Stimulated activated naive CD8-positive, alpha-beta T cell treated with anti-CD3 and anti-CD28 coated beads, Interleukin-15, Interleukin-2, amounts not matched to agents 100 U/mL and 50 U/mL, for 24 hours (primary cell): Measurements from ENCODE around the gene ZG16.
A peak's percentile ranks its signal among the peaks of the same experiment; 100 is the strongest.
"Not testable (repeated sequence)": the region's sequence is repeated elsewhere in the genome, so short reads cannot be mapped to it uniquely, and the experiment has no call there.

Experiments used
- ATAC-seq: fragments of 150-1000 bp; cut with Tn5 transposase; one replicate; pipeline ENCODE4 v1.10.0; 2021
- DNase-seq: peaks from one replicate; pipeline ENCODE4 v3.0.0; 2021

ZG16 gene, protein sequence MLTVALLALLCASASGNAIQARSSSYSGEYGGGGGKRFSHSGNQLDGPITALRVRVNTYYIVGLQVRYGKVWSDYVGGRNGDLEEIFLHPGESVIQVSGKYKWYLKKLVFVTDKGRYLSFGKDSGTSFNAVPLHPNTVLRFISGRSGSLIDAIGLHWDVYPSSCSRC

DNA sequence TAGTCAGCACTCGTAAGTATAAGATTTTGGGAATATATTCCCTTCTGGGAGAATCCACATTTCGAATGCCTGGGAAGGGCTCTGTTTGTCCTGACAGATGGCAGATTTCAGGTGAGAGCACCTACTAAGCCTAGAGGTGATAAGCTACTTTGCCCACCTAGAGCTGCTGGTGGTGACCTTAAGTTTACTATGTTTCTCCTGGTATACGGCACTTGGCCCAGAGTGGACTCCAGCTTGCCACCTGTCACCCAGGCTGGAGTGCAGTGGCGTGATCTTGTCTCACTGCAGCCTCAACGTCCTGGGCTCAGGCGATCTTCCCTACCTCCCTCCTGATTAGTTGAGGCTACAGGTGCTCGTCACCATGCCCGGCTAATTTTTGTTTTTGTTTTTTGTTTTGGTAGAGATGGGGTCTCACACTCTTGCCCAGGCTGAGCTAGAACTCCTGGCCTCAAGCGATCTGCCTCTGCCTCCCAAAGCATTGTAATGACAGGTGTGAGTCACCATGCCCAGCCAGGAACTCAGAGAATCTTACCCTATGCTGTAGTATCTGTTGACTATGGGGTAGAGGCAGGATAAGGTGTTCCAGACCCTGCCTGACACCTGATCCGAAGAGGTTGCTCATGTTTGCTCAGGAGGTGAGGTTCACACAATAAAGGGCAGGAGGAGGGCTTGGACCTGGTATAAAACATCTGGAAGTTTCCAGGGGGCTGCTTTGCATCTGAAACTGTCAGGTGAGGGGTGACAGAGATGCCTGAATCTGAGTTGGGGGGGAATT, at the start of gene ZG16:
TSS of gene ZG16 (plus strand) at position 681 of the 775 bp plus-strand sequence. CDS start 1,011 bp downstream, outside the sequence.
- ATAC-seq: no peak
- DNase-seq: no peak

DNA sequence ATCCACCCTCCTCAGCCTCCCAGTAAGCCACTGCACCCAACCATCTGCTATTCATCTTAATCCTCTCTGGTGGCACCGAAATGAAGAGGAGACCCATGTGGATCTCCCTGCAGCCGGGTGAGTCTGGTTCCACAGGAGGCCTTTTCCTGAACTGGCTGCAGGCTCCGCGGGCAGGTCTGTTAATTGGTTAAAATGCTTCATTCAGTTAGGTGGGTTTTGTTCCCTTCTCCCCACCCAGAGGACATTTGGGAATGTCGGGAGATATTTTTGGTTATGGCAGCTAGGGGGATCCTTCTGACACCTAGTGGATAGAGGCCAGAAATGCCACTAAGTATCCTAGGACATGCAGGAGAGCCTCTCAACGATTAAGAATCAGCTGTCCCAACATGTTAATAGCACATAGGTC, 48.9 kb upstream of the ZG16 start:
- ATAC-seq (no peak), DNase-seq (no peak)

DNA sequence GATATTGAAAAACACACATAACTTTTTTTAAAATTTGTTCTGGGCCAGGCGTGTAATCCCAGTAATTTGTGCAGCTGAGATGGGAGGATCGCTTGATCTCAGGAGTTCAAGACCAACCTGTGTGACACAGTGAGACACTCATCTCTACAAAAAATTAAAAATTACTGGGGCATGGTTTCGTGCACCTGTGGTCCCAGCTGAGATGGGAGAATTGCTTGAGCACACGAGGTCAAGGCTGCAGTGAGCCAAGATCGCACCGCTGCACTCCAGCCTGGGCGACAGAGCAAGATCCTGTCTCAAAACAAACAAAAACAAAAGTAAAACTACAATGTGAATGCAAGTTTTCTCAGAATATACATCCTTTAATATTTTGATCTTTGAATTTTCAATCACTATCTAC, 47.4 kb upstream of the ZG16 start:
- ATAC-seq: no peak
- no peak for DNase-seq

DNA sequence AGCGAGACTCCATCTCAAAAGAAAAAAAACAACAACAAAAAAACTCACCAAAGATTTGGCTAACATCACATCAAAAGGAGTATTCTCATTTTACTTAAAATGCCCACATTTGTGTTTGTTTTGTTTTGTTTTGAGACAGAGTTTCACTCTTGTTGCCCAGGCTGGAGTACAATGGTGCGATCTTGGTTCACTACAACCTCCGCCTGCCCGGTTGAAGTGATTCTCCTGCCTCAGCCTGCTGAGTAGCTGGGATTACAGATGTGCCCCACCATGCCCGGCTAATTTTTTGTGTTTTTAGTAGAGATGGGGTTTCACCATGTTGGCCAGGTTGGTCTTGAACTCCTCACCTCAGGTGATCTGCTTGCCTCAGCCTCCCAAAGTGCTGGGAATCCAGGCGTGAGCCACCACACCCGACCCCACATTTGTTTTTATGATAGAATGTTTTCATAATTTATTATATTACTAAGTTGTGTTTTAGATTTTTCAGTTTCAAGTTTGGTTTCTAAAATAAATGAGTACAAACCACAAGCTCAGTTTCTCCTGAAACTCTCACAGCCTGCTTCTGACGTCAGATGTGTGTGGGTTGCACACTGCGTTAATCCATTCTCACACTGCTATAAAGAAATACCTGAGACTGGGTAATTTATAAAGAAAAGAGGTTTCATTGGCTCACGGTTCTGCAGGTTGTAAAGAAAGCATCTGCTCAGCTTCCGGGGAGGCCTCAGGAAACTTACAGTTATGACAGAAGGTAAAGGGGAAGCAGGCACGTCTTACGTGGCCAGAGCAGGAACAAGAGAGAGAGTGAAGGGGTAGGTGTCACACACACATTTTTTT, 46.1 kb upstream of the ZG16 start:
- peak; percentile 89 for ATAC-seq

DNA sequence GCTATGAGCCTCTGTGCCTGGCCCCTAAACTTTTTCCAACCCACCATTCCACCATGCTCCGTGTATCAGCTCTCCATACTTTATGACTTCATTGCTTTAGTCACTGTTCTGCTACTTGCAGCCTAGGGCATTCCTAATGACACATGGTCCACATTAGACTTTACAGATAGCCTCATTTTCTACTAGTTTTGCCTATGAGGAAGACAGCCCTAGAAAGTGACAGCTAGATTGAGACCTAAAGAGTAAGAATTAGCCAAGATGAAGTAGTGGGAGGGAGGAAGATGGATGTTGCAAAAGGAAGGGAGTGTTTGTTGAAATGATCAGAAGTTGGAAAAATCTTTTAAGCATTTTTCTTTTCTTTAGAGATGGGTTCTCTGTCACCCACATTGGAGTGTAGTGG, 43.3 kb upstream of the ZG16 start:
- ATAC-seq (no peak), DNase-seq (no peak)

More for the DNA sequence above, 46.1 kb upstream of the ZG16 start:
- peak; percentile 81 for DNase-seq

DNA sequence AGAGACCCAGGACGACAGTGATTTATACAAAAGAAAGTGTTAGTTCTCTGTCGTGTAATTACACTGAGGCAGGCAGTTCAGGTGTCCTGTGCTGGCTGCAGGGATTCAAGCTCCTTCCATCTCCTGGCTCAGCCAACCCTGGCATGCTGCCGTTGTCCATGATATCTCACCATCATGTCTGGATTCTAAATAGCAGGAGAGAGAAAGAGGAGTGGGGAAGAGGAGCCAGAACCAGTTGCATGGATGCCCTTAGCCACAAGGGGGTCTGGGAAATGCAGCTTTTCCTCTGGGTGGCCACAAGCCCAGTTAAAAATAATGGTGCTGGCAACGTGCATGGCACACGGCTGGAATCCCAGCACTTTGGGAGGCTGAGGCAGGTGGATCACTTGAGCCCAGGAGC, 41.9 kb upstream of the ZG16 start:
- ATAC-seq (no peak), DNase-seq (no peak)

DNA sequence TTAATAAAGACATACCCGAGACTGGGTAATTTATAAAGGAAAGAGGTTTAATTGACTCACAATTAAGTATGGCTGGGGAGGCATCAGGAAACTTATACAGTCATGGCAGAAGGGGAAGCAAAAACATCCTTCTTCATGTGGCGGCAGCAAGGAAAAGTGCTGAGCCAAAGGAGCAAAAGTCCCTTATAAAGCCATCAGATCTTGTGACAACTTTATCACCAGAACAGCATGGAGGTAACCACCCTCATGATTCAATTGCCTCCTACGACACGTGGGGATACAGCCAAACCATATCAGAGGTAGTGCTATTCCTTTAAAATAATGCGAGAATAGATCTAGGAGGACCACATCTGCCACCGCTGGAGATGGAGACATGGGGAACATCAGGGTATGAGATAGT, 41.3 kb upstream of the ZG16 start:
- no peak for ATAC-seq
- DNase-seq: no peak

DNA sequence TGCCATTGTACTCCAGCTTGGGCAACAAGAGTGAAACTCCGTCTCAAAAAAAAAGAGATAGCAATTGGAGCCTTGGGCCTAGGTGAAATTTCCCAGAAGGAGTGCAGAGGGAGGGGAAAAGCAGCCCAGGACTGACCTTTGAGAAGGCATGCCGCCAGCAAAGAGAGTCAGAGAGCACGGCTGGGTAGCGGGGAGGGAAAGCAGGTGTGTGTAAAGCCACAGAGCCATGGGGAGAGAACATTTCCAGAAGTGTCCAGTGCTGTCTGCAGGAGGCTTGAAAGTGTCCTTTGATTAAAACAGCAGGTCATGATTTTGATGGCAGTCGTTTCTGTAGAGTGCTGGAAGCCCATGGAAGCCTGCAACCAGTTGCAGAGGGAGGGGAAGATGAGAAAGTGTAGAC, 40.3 kb upstream of the ZG16 start:
- ATAC-seq: no peak
- DNase-seq: no peak

DNA sequence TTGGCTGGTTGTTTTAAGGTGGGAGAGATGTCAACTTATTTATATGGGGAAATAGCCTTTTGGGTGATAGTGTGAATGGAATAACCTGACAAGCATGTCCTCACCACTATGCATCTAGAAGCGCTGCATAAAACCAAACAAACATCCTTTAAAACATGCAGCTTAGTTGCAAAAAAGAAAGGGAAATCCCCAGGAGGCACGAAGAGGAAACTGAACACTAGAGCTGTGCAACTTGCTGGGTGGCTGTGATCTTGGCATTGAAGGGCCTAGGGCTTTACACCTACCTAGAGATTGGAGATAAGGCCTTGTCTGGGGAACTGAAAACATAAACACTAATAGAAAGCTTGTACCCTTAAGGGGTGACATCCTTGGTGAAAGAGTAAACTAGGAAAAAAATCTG, 39.5 kb upstream of the ZG16 start:
- DNase-seq (no peak), ATAC-seq (peak; percentile 71)

DNA sequence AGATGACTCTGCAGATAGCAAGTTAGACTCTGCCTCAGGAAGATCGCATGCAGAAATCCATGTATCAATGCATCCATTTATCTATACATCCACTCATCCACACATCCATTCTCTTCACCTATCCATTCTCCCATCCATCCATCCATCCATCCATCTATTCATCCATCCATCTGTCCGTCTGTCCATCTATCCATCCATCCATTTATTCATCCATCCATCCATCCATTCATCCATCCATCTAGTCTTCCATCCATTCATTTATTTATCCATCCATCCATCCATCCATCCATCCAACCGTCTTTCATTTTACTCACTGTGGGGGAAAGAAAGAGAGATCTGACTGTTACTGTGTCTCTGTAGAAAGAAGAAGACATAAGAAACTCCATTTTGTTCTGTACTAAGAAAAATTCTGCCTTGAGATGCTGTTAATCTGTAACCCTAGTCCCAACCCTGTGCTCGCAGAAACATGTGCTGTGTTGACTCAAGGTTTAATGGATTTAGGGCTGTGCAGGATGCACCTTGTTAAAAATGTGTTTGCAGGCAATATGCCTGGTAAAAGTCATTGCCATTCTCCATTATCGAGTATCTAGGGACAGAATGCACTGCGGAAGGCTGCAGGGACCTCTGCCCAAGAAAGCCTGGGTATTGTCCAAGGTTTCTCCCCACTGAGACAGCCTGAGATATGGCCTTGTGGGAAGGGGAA, 38.0 kb upstream of the ZG16 start:
- not testable (repeated sequence) for DNase-seq, ATAC-seq

DNA sequence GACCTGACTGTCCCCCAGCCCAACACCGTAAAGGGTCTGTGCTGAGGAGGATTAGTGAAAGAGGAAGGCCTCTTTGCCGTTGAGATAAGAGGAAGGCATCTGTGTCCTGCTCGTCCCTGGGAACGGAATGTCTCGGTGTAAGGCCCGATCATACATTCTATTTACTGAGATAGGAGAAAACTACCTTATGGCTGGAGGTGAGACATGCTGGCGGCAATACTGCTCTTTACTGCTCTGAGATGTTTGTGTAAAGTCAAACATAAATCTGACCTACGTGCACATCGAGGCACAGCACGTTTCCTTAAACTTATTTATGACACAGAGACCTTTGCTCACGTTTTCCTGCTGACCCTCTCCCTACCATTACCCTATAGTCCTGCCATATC, 37.4 kb upstream of the ZG16 start:
- not testable (repeated sequence) for ATAC-seq, DNase-seq

DNA sequence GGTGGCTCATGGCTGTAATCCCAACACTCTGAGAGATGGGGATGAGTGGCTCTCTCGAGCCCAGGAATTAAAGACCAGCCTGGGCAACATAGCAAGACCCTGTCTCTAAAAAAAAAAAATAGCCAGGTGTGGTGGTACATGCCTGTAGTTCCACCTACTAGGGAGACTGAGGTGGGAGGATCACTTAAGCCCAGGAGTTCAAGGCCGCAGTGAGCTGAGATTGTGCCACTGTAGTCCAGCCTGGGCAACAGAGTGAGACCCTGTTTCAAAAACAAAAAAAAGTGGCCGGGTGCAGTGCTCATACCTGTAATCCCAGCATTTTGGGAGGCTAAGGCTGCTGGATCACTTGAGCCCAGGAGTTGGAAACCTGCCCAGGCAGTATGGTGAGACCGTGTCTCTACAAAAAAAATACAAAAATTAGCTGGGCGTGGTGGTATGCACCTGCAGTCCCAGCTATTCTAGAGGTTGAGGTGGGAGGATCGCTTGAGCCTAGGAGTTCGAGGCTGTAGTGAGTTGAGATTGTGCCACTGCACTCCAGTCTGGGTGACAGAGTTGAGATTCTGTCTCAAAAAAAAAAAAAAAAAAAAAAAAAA, 35.3 kb upstream of the ZG16 start:
- ATAC-seq (no peak), DNase-seq (no peak)

DNA sequence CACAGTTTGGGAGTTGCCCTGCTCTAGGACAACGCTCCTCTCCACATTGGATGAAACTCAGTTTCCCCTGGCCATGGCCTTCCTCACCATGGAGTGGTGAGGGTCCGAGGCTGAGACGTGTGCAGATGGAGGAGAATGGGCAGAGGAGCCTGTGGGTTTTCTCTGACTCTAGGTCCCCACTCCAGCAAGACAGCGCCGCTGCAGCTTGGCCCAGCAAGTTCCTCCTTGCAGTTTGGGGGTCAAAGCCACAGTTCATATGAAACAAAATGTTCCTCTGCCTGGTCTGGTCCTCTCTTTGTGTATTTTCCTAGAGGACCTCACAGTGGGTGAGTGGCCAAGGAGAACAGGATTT, 34.6 kb upstream of the ZG16 start:
- DNase-seq (no peak), ATAC-seq (no peak)

DNA sequence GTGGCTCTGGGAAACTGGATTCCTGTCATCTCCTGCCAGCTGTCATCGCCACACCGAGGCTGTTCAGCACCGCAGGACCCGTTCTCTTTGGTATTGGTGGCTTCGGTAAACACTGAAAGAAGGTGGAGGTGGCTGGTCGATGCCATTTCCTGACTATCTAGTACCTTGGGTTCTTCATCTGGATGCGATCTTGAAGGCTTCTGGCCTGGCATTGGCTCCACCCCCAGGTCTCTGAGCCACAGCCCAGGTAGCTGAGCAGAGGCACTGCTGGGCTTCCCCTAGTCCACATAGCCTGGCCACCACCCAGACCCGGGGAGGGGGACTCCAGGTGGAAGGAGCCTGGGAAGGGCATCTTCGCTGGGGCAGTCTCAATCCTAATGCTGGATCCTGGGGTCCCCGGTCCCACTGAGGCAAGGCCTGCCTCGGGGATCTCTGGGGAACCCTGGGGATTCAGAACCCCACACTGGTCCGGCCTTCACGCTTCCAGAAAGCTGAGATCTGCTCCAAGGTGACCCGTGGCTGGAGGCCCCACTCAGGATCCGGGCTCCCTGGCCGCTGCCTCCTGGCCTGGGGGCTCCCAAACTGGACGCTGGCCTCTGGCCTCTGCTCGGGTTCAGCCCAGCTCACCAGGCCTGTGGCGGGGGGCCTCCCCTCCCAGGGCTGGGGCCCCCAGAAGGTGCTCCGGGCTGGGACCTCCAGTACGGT, 34.1 kb upstream of the ZG16 start:
- ATAC-seq (peak; percentile 6), DNase-seq (peak; percentile 57)

DNA sequence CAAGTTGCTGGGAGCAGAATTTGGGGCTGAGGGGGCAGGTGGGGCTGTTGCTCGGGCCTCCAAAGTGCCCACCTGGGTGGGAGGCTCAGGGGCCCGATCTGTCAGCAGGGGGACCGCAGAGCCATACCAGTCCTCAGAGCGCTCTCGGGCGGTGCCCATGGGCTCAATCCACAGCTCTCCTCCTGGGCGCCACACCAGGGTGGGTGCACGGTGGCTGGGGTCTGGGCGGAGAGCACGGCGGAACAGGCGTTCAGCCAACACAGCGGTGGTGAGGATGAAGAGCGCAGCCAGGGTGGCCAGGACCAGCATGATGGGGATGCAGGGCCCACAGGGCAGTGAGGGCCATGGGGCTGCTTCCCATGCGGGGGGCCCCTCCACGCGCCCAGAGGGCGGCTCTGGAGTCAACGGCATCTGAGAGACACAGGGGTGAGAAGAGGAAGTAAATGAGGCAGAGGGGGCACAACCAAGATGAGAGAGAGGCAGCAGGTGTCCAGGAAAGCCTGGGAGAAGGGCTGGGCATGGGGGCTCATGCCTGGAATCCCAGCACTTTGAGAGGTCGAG, 33.4 kb upstream of the ZG16 start:
- ATAC-seq (no peak), DNase-seq (peak; percentile 28)

DNA sequence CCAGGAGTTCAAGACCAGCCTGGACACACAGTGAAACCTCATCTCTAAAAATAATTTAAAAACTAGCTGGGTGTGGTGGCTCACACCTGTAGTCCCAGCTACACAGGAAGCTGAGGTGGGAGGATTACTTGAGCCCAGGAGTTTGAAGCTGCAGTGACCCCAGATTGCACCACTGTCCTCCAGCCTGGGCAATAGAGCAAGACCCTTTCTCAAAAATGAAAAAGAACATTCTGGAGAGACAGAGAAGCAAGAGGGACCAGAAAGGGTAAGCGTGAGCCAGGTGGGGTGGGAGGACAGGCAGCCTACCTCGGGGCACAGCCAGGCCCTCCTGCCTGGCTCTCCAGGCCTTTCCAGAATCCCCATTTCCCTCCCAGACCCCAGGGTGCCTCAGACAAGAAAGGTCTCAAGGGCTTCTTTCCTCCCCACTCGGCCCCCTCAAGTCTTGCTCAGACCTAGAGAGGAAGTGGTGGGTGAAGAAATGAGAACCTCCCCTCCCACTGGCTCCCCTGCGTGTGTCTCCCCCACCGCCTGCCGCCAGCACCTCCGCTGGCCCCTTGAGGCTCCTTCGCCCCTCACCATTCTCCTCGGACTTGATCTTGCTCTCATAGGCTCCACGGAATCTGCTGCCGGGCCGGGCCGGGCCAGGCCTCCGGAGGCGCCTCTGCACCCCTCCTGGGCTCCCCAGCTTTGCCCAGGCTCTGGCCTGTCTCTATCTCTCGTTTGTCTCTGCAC, 32.8 kb upstream of the ZG16 start:
- ATAC-seq (peak; percentile 53), DNase-seq (peak; percentile 69)

DNA sequence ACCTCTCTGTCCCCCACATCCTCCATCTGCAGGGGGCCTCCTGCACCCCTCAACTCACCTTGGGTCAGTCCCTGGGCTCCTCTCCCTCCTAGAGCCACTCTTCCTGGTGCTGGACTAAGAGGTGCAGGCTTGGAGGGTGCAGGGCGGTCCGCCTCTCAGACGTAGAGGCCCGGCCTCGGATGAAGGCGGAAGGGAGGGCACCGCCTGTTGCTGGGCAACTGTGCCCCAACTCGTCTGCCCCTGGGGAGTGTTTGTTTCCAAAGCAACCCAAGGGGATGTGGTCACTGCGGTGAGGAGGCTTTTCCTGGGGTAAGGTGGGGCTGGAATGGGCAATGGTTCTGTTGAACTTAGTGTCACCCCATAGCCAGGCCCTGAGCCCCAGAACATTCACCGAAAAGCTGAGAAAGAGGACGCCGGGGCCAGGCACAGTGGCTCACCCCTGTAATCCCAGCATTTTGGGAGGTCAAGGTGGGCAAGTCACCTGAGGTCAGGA, 32.2 kb upstream of the ZG16 start, which contains the start of gene C16orf54:
TSS of gene C16orf54 (minus strand) at position 138 of the 493 bp plus-strand sequence. CDS start 1,039 bp downstream, outside the sequence.
- ATAC-seq (peak; percentile 90), DNase-seq (peak; percentile 92)

DNA sequence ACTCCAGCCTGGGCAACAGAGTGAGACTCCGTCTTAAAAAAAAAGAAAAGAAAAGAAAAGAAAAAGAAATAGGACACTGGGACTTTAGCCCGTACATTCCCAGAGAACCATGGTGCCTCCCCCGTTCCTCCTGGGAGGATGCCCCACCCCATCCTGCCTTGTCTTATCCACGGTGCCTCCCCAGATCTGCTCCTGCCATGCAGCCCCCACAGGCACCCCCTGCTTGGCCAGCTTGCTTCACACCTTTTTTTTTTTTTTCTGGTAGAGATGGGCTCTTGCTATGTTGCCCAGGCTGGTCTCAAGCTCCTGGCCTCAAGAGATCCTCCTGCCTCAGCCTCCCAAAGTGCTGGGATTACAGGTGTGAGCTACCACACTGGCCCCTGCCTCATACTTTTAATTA, 31.5 kb upstream of the ZG16 start:
- peak; percentile 30 for DNase-seq
- ATAC-seq: not testable (repeated sequence)

DNA sequence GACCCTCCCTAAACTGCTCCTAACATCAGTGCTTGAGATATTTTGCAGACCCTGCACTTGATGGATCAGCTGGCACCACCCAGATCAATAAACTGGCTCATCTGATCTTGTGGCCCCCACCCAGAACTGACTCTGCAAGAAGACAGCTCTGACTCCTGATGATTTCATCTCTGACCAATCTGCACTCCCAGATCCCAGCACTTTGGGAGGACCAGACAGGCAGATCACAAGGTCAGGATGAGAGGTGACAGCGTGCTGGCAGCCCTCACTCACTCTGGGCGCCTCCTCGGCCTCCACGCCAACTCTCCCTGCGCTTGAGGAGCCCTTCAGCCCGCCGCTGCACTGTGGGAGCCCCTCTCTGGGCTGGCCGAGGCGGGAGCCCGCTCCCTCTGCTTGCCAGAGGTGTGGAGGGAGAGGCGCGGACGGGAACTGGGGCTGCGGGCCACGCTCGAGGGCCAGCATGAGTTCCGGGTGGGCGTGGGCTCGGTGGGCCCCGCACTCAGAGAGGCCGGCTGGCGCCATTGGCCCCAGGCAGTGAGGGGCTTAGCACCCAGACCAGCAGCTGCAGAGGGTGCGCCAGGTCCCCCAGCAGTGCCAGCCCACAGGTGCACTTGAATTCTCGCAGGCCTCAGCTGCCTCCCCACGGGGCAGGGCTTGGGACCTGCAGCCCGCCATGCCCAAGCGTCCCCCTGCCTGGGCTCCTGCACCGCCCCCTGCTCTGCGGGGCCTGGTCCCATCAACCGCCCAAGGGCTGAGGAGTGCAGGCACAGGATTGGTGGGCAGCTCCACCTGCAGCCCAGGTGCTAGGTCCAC, 29.9 kb upstream of the ZG16 start:
- DNase-seq: no peak
- ATAC-seq: no peak
